Measurements from ENCODE around the gene WNK1.

DNA sequence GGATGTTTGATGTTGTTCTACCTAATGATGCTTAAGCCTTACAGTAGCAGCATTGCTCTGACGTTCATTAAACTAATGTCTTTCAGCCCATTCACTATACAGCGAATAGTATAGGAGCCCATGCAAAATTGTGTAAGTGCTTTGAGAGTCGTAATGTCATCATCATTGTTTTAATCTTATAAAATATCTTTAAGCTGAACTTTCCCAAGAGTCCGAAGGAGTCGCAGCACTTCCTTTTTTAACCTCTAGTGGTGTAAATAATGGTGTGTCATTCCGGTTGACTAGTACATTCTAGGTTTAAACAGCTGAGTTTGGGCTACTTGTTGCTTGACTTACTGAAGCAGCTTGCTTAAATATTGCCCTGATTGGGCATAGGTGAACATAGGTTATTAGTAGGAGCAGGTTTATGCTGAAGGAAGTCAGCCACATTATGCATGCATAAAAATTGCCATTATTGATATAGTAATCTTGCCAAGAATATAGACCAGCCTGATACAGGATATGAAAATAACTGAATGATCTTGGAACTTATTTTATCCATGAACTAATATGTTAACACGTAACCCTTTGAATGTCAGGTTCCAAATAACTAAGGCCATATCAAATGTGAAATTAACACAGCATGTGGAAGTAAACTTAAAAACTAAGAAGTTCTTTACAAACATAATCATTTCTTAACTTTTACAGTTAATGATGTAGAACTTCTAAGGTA, 2.6 kb downstream of the WNK1 start:
- no peak for TF ChIP-seq POLR2A (IDR thresholded peaks at IDR 0.05)
- TF ChIP-seq, protein P1, sequence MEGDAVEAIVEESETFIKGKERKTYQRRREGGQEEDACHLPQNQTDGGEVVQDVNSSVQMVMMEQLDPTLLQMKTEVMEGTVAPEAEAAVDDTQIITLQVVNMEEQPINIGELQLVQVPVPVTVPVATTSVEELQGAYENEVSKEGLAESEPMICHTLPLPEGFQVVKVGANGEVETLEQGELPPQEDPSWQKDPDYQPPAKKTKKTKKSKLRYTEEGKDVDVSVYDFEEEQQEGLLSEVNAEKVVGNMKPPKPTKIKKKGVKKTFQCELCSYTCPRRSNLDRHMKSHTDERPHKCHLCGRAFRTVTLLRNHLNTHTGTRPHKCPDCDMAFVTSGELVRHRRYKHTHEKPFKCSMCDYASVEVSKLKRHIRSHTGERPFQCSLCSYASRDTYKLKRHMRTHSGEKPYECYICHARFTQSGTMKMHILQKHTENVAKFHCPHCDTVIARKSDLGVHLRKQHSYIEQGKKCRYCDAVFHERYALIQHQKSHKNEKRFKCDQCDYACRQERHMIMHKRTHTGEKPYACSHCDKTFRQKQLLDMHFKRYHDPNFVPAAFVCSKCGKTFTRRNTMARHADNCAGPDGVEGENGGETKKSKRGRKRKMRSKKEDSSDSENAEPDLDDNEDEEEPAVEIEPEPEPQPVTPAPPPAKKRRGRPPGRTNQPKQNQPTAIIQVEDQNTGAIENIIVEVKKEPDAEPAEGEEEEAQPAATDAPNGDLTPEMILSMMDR (IDR thresholded peaks at IDR 0.05) = peak in 2 of 3 donors; percentile 44 to 57
- no peak for TF ChIP-seq POLR2AphosphoS5 (IDR thresholded peaks at IDR 0.05)

All from breast epithelium (tissue), 3 donors.